ENCODE results near the gene CFAP61. TPM values are rescaled to one million over a fixed set of nuclear protein-coding genes. Genes with fewer than 3 reads are reported as not detected.

The CFAP61 gene
- polyA plus RNA-seq, 1 of the 3 experiments (the other 2 are of a cell fraction) = 0.26 TPM

DNA sequence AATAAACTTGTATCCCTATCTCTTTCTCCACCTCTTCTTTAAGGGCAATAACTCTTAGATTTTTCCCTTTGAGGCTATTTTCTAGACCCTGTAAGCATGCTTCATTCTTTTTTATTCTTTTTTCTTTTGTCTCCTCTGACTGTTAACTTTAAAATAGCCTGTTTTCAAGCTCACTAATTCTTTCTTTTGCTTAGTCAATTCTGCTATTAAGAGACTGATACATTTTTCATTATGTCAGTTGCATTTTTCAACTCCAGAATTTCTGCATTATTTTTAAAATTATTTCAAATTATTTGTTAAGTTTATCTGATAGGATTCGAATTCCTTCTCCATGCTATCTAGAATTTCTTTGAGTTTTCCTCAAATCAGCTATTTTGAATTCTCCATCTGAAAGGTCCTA lies 84.0 kb downstream of the CFAP61 start:
- DNase-seq = no peak
- ChIA-PET CTCF (no interaction called here), POLR2A (no interaction called here)
- Histone ChIP-seq H3K79me2 (ENCODE audit: insufficient read depth) (no peaks in the 10 kb centered on the region), H3K36me3 (replicated peaks in 1 of 2; ENCODE audit: control insufficient read depth in 1 of 2, insufficient read depth in 2 of 2, low read length in 1 of 2) (no peaks in the 10 kb centered on the region), H3K4me1 (ENCODE audit: control insufficient read depth in 1 of 2, insufficient read depth in 2 of 2, low read depth in 1 of 2, low read length in 1 of 2) (no peaks in the 10 kb centered on the region), H3K9me3 (no peaks in the 10 kb centered on the region), H3F3A (replicated peaks; ENCODE audit: insufficient read depth) (no peaks in the 10 kb centered on the region), H3K27ac (ENCODE audit: low read depth in 2 of 2, low read length in 1 of 2) (no peak overlapping the region), H3K9ac (no peak overlapping the region), H3K4me3 (ENCODE audit: low read depth in 2 of 2, low read length in 1 of 2) (no peak overlapping the region), H4K20me1 (ENCODE audit: insufficient read depth) (no peaks in the 10 kb centered on the region), H2AFZ (ENCODE audit: low read depth) (no peak overlapping the region), H3K4me2 (no peak overlapping the region), H3K27me3 (ENCODE audit: insufficient read depth) (no peaks in the 10 kb centered on the region), H3K9me2 (no peaks in the 10 kb centered on the region)
- WGBS (ENCODE audit: low lambda C conversion rate) = 0% methylated on average over 1 of the region's 1 CpG
- no peak for TF ChIP-seq FOSL2 (IDR thresholded peaks at IDR 0.05; ENCODE audit: borderline replicate concordance, low read depth)
- TF ChIP-seq NFIC (IDR thresholded peaks at IDR 0.05; ENCODE audit: borderline replicate concordance) = no peak
- no peak for TF ChIP-seq TCF12 (IDR thresholded peaks at IDR 0.05)
- no peak for TF ChIP-seq TAF1 (IDR thresholded peaks at IDR 0.05; ENCODE audit: borderline replicate concordance, low read depth, low read length)
- no peak for TF ChIP-seq JUND (IDR thresholded peaks at IDR 0.05)
- no peak for TF ChIP-seq NRF1 (IDR thresholded peaks at IDR 0.05; ENCODE audit: low read depth, low read length)
- TF ChIP-seq, protein P1, sequence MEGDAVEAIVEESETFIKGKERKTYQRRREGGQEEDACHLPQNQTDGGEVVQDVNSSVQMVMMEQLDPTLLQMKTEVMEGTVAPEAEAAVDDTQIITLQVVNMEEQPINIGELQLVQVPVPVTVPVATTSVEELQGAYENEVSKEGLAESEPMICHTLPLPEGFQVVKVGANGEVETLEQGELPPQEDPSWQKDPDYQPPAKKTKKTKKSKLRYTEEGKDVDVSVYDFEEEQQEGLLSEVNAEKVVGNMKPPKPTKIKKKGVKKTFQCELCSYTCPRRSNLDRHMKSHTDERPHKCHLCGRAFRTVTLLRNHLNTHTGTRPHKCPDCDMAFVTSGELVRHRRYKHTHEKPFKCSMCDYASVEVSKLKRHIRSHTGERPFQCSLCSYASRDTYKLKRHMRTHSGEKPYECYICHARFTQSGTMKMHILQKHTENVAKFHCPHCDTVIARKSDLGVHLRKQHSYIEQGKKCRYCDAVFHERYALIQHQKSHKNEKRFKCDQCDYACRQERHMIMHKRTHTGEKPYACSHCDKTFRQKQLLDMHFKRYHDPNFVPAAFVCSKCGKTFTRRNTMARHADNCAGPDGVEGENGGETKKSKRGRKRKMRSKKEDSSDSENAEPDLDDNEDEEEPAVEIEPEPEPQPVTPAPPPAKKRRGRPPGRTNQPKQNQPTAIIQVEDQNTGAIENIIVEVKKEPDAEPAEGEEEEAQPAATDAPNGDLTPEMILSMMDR (IDR thresholded peaks at IDR 0.05) = no peak

DNA sequence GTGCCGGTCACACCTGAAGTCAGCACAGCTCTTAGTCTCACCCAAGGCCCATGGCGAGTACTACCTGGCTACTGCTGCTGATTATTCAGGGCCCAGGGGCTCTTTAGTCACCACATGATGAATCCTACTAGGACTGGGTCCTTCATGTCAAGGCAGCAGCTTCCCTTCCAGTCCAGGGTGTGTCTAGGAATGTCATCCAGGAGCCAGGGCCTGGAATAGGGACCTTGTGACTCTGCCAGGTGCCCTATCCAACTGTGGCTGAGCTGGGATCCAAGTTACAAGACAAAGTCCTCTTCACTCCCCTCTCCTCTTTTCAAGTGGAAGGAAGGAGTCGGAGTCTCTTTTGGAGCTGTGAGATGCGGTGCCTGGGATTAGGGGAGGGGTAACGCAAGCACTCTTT lies 85.5 kb downstream of the CFAP61 start:
- Histone ChIP-seq H2AFZ (ENCODE audit: low read depth) (no peak overlapping the region), H3K4me2 (no peak overlapping the region), H3K79me2 (ENCODE audit: insufficient read depth) (no peaks in the 10 kb centered on the region), H3K27me3 (ENCODE audit: insufficient read depth) (no peaks in the 10 kb centered on the region), H3K27ac (ENCODE audit: low read depth in 2 of 2, low read length in 1 of 2) (no peak overlapping the region), H4K20me1 (ENCODE audit: insufficient read depth) (no peaks in the 10 kb centered on the region), H3F3A (replicated peaks; ENCODE audit: insufficient read depth) (no peaks in the 10 kb centered on the region), H3K9ac (no peak overlapping the region), H3K4me1 (ENCODE audit: control insufficient read depth in 1 of 2, insufficient read depth in 2 of 2, low read depth in 1 of 2, low read length in 1 of 2) (no peaks in the 10 kb centered on the region), H3K4me3 (ENCODE audit: low read depth in 2 of 2, low read length in 1 of 2) (no peak overlapping the region), H3K36me3 (replicated peaks in 1 of 2; ENCODE audit: control insufficient read depth in 1 of 2, insufficient read depth in 2 of 2, low read length in 1 of 2) (no peaks in the 10 kb centered on the region), H3K9me3 (no peaks in the 10 kb centered on the region), H3K9me2 (no peaks in the 10 kb centered on the region)
- no peak for DNase-seq
- ChIA-PET POLR2A (no interaction called here), CTCF (interaction anchor here (0.6 to 0.7 kb wide), 2 partner anchors 72 to 99 kb away, joined by 3 read pairs; no protein-coding TSS in a partner anchor)
- 64% methylated on average over 5 of the region's 5 CpGs for WGBS (ENCODE audit: low lambda C conversion rate)
- TF ChIP-seq, protein P2, sequence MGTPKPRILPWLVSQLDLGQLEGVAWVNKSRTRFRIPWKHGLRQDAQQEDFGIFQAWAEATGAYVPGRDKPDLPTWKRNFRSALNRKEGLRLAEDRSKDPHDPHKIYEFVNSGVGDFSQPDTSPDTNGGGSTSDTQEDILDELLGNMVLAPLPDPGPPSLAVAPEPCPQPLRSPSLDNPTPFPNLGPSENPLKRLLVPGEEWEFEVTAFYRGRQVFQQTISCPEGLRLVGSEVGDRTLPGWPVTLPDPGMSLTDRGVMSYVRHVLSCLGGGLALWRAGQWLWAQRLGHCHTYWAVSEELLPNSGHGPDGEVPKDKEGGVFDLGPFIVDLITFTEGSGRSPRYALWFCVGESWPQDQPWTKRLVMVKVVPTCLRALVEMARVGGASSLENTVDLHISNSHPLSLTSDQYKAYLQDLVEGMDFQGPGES (IDR thresholded peaks at IDR 0.05; ENCODE audit: low read depth, low read length) = no peak
- TF ChIP-seq, protein P3, sequence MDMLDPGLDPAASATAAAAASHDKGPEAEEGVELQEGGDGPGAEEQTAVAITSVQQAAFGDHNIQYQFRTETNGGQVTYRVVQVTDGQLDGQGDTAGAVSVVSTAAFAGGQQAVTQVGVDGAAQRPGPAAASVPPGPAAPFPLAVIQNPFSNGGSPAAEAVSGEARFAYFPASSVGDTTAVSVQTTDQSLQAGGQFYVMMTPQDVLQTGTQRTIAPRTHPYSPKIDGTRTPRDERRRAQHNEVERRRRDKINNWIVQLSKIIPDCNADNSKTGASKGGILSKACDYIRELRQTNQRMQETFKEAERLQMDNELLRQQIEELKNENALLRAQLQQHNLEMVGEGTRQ (IDR thresholded peaks at IDR 0.05; ENCODE audit: borderline replicate concordance, low read depth, low read length) = no peak
- TF ChIP-seq NFIC (IDR thresholded peaks at IDR 0.05; ENCODE audit: borderline replicate concordance) = no peak
- TF ChIP-seq JUND (IDR thresholded peaks at IDR 0.05) = no peak
- no peak for TF ChIP-seq ELF1 (IDR thresholded peaks at IDR 0.05)
- no peak for TF ChIP-seq FOSL2 (IDR thresholded peaks at IDR 0.05; ENCODE audit: borderline replicate concordance, low read depth)
- no peak for TF ChIP-seq FOXJ3 (CRISPR knock-in tag; IDR thresholded peaks at IDR 0.05)
- TF ChIP-seq GATA2 (CRISPR knock-in tag; IDR thresholded peaks at IDR 0.05) = no peak
- no peak for TF ChIP-seq SIN3A (IDR thresholded peaks at IDR 0.05; ENCODE audit: borderline replicate concordance, low read depth, low read length)
- TF ChIP-seq, protein P4, sequence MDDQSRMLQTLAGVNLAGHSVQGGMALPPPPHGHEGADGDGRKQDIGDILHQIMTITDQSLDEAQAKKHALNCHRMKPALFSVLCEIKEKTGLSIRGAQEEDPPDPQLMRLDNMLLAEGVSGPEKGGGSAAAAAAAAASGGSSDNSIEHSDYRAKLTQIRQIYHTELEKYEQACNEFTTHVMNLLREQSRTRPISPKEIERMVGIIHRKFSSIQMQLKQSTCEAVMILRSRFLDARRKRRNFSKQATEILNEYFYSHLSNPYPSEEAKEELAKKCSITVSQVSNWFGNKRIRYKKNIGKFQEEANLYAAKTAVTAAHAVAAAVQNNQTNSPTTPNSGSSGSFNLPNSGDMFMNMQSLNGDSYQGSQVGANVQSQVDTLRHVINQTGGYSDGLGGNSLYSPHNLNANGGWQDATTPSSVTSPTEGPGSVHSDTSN (IDR thresholded peaks at IDR 0.05) = no peak
- TF ChIP-seq EP300 (IDR thresholded peaks at IDR 0.05; ENCODE audit: borderline replicate concordance in 1 of 2, low read depth in 1 of 2, low read length in 1 of 2) = no peak
- TF ChIP-seq, protein P5, sequence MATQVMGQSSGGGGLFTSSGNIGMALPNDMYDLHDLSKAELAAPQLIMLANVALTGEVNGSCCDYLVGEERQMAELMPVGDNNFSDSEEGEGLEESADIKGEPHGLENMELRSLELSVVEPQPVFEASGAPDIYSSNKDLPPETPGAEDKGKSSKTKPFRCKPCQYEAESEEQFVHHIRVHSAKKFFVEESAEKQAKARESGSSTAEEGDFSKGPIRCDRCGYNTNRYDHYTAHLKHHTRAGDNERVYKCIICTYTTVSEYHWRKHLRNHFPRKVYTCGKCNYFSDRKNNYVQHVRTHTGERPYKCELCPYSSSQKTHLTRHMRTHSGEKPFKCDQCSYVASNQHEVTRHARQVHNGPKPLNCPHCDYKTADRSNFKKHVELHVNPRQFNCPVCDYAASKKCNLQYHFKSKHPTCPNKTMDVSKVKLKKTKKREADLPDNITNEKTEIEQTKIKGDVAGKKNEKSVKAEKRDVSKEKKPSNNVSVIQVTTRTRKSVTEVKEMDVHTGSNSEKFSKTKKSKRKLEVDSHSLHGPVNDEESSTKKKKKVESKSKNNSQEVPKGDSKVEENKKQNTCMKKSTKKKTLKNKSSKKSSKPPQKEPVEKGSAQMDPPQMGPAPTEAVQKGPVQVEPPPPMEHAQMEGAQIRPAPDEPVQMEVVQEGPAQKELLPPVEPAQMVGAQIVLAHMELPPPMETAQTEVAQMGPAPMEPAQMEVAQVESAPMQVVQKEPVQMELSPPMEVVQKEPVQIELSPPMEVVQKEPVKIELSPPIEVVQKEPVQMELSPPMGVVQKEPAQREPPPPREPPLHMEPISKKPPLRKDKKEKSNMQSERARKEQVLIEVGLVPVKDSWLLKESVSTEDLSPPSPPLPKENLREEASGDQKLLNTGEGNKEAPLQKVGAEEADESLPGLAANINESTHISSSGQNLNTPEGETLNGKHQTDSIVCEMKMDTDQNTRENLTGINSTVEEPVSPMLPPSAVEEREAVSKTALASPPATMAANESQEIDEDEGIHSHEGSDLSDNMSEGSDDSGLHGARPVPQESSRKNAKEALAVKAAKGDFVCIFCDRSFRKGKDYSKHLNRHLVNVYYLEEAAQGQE (IDR thresholded peaks at IDR 0.05; ENCODE audit: low read depth, low read length) = no peak
- TF ChIP-seq TEAD4 (IDR thresholded peaks at IDR 0.05; ENCODE audit: borderline replicate concordance, insufficient read depth) = no peak
- TF ChIP-seq TAF1 (IDR thresholded peaks at IDR 0.05; ENCODE audit: borderline replicate concordance, low read depth, low read length) = no peak
- no peak for TF ChIP-seq GABPA (IDR thresholded peaks at IDR 0.05; ENCODE audit: low read depth)
- TF ChIP-seq FOXM1 (IDR thresholded peaks at IDR 0.05; ENCODE audit: low read depth) = no peak
- no peak for TF ChIP-seq MXI1 (IDR thresholded peaks at IDR 0.05; ENCODE audit: low read depth, low read length)
- TF ChIP-seq RXRA (IDR thresholded peaks at IDR 0.05; ENCODE audit: borderline replicate concordance, low read depth) = no peak
